ENCODE data around the gene NFATC3.
A peak's percentile ranks its signal among the peaks of the same experiment; 100 is the strongest.

NFATC3 gene

DNA sequence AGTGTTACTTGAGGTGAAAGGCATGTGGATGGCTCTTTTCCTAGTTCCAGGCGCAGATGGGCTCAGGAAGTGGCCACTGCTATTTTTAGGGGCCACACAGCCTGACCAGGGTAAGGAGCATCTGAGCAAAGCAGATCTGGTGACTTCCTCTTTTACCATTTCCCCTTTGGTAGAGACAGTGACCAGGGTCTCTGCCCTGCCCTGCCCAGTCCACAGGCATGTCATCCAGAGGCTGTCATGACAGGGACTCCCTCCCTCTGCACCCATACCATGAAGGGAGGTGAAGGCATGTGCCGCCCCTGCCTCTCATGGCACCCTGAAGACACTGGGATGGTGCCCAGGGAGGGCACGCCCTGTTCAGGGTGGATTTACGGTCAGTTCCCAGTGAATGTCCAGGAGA is 162.2 kb downstream of the NFATC3 start:
- DNase-seq (ENCODE audit: low spot score) = no peak

DNA sequence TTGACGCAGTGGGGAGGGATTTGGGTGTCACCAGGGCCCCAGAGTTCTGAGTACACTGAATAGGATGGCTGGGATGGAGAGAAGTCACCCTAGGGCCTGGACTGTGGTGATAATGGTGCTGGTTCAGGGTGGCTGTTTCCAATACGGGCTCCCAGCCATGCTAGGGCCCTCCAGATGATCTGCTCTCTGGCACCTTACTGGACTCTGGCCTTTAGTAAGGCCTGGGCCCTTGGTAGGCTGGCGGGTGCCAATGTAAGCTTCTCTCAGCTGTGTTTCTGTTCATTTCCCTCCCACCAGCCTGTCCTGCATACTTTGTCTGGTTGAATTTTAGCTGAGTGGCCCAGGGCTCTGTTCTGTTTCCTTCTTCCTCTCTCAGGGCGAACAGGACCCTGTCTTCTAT is 162.8 kb downstream of the NFATC3 start:
- DNase-seq (ENCODE audit: low spot score) = no peak

DNA sequence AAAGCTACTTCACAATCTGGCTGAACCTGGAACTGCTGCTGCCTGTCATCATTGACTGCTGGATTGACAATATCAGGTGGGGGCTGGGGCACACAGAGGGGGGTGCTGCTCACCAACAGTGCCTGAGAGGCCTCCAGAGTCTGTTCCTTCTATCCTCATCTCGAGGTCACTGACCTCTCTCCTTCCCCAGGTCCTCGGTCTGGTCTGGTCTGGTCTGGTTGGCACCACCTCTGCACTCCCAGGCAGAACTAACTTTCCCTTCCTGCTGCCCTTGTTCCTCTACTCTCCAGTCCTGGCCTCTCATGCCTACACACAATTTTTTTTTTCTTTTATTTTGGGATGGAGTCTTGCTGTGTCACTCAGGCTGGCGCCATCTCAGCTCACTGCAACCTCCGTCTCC is 164.2 kb downstream of the NFATC3 start:
- no peak for DNase-seq (ENCODE audit: low spot score)

DNA sequence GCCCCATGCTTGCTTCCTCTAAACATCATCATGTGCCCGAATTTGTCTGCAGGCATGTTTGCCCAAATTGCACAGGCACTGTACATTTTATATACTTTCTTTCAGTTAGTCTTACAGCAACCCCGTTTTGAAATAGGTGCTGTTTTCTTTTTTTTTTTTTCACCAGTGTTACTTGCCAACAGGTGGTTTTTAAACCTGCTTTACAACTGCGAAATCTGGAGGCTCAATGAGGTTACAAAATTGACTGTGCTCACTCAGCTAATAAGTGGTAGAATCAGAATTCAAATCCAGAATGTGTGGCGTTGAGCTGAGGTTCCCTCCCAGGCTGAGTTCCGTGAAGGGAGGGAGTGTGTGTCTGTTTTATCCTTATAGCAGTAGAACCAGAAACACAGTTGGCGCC is 165.8 kb downstream of the NFATC3 start:
- no peak for DNase-seq (ENCODE audit: low spot score)

DNA sequence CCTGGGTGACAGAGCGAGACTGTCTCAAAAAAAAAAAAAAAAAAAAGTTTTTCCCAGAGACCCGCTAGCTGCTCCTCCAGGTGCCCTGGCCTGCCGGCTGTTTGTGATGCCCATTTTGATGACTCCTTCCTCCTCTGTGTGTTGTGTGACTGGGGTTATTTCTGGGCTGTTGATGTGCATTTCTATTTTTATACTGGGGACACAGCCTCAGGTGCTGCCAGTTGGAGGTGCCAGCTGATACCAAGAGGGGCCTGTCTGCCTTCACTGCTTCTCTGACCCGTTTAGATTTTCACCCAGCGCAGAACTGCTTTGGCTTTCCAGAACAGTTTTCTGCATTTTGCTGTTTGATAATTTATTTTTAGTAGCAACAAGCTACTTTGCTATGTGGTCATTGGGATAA is 166.7 kb downstream of the NFATC3 start:
- no peak for DNase-seq (ENCODE audit: low spot score)

DNA sequence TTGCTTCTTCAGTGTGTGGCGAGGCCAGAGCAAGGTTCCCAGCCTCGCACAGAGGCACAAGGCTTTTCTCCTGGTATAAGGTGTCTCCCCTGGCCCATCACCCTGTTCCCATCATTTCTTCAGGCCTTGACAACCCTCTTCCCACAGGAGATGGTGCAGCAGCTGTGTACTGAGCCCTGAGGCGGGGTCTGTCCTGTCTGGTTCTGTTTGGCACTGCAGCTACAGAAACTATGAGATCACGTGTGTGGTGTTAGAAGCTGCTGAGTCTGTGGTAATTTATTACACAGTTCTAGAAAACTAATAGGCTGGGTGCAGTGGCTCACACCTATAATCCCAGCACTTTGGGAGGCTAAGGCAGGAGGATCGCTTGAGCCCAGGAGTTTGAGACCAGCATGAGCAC is 167.2 kb downstream of the NFATC3 start:
- no peak for DNase-seq (ENCODE audit: low spot score)

DNA sequence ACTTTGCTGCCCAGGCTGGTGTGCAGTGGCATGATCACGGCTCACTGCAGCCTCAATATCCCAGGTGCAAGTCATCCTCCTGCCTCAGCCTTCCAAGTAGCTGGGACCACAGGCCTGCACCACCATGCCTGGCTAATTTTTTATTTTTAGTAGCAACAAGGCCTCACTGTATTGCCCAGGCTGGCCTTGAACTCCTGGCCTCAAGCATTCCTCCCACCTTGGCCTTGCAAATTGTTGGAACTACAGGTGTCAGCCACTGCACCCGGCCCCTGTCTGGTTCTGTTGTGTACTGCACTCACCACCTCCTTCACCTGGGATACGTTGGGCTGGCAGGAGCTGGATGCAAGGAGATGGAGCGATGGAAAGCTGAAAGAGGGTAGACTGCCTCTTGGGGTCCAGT is 168.6 kb downstream of the NFATC3 start:
- DNase-seq (ENCODE audit: low spot score) = no peak

DNA sequence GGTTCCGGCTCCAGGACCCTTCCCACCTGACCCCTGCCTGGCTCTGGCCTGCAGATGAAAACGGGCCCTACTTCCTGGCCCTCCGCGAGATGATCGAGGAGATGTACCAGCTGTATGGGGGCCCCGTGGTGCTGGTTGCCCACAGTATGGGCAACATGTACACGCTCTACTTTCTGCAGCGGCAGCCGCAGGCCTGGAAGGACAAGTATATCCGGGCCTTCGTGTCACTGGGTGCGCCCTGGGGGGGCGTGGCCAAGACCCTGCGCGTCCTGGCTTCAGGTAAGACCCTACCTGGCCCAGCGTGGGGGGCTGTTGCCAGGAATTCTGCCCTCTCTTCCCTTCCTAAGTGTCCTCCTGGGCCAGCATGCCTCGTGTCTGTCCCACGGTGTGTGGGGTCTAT is 170.5 kb downstream of the NFATC3 start:
- DNase-seq (ENCODE audit: low spot score) = no peak

DNA sequence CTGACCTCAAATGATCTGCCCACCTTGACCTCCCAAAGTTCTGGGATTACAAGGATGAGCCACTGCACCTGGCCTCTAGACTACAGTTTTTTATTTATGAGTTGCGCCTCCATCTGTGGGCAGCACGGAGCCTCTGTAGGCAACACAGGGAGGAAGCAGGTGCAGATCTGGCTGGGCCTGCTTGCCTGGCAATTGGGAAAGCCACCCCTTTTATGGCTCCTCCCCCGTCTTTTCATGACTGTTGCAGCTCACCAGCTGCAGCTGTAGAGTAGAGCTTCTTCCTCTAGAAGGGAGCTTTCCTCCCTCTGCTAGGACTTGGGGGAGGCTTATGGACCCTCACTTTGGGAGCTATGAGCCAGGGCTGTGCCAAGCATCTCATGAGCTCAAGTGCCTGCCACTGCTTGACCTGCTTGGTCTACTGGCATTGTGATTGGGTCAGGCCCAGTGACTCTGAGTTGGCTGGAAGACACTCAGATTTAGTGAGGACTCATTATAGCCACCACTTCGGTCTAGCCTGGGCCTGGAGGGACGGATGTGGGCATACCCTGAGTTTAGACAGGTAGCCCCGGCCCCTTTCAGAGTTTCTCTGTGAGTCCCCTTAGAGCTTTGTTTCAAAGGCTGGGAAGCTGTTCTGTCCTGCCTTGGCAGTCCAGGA is 172.2 kb downstream of the NFATC3 start:
- no peak for DNase-seq (ENCODE audit: low spot score)

DNA sequence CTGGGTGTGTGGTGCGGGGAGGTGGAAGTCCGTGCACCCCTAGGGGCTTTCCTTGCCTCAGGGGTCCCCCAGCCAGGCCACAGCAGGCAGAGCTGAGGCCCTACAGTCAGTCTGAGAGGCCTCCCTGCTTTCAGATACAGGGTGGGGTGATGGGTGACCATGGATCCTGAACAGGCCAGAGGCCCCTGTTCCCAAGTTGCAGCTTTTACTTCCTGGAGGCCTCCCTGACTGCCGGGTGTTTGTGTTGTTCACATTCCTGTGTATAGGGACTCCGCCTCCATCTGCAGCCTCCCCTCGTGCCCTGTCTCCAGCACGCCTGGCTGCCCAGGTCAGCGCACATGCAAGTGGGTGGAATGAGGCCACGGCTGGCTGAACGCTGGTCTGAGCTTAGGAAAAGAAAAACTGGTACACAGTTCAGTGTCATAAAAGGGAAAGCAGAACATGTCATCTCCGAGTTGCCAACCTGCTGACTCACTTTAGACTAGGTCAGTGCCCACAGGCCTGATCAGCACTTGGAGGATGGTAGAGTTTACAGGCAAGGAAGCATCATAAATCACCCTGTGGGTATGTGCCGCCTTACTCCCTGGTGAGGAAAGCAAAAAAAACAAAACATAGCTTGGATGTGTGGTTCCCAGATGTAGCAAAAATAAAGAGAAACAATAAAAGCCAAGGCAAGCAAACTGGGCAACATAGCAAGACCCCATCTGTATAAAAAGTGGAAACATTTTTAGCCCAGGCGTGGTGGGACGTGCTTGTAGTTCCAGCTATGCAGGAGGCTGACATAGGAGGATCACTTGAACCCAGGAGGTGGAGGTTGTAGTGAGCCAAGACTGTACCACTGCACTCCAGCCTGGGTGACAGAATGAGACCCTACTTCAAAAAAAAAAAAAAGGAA is 173.0 kb downstream of the NFATC3 start:
- DNase-seq (ENCODE audit: low spot score) = no peak

DNA sequence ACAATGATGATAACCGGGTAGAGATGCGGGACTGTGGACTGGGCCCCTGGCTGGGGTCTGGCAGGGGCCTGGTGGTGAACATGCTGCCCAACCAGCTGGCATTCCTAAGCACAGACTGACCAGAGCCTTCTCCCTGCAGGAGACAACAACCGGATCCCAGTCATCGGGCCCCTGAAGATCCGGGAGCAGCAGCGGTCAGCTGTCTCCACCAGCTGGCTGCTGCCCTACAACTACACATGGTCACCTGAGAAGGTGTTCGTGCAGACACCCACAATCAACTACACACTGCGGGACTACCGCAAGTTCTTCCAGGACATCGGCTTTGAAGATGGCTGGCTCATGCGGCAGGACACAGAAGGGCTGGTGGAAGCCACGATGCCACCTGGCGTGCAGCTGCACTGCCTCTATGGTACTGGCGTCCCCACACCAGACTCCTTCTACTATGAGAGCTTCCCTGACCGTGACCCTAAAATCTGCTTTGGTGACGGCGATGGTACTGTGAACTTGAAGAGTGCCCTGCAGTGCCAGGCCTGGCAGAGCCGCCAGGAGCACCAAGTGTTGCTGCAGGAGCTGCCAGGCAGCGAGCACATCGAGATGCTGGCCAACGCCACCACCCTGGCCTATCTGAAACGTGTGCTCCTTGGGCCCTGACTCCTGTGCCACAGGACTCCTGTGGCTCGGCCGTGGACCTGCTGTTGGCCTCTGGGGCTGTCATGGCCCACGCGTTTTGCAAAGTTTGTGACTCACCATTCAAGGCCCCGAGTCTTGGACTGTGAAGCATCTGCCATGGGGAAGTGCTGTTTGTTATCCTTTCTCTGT is 174.0 kb downstream of the NFATC3 start:
- DNase-seq (ENCODE audit: low spot score) = no peak

DNA sequence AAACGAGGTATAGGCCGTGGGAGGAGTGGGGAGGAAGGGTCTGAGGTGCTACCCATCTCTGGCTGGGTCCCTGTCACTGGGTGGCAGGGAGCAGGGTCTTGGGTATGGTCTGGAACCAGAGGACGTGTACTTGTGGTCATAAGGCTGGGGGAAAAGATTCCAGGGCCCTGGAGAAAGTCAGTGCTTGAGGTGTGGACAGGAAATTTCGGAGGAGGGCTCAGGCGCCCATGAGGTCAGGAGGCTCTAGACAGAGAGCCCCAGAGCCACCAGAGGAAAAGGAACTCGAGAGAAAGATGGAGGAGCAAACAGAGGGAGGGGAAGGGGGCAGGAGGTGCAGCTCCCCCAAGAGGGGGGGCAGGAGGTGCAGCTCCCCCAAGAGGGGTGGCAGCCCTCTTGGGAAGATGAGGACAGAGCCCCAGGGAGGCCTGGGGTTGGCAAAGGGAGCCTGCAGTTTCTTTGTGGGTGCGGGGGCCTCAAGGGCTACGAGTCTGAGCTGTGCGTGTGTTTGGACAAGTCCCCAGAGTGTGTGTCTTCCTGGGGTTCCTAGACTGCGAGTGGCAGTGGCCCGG is 178.5 kb downstream of the NFATC3 start:
- DNase-seq (ENCODE audit: low spot score) = no peak

DNA sequence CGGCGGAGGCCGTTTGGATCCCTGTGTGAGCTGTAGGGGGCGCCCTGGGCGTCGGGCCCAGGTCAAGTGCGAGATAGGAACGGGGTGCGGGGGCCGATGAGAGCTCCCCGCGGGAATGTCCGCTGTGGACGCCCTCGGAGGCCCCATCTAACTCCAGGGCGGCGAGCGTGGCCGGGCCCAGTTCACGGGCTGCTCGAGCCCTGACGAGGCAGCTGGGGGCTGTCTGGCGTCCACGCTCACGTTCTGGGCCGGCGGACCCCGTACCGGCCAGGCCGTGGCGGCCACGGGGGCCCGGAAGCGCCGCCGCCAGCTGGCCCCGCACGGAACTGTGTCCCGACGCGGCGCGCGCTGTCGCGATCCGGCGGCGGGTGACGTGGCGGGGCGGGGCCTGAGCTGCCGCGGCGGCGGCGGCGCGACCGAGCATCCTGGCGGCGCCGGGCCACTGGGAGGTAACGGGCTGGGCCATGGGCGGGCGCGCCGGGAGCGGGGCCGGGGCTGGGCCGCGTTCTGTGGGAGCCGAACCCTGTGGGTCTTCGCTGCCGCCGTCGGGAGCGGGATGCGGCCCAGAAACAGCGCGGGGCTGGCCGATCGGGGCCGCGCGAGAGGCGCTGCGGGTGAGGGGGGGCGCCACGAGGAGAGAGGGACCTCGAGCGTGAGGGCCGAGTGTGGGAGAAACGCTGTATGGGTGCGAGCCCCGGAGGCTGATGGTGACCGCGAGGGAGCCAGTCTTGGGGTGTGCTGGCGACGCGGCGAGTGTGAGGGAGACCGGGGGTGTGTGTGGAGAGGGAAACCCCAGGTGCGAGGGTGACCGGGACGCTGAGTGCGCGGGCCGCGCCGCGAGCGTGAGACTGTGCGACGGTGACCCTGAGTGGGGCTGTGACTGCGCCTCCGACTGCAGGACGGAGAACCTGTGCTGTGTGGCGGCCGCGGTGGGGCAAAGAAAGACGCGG is 179.2 kb downstream of the NFATC3 start, which contains the start of gene SLC7A6:
SLC7A6 (plus strand) TSS at position 399 of the 950 bp plus-strand sequence. CDS start 10,201 bp downstream, outside the sequence.
- peak; percentile 82 for DNase-seq (ENCODE audit: low spot score)

DNA sequence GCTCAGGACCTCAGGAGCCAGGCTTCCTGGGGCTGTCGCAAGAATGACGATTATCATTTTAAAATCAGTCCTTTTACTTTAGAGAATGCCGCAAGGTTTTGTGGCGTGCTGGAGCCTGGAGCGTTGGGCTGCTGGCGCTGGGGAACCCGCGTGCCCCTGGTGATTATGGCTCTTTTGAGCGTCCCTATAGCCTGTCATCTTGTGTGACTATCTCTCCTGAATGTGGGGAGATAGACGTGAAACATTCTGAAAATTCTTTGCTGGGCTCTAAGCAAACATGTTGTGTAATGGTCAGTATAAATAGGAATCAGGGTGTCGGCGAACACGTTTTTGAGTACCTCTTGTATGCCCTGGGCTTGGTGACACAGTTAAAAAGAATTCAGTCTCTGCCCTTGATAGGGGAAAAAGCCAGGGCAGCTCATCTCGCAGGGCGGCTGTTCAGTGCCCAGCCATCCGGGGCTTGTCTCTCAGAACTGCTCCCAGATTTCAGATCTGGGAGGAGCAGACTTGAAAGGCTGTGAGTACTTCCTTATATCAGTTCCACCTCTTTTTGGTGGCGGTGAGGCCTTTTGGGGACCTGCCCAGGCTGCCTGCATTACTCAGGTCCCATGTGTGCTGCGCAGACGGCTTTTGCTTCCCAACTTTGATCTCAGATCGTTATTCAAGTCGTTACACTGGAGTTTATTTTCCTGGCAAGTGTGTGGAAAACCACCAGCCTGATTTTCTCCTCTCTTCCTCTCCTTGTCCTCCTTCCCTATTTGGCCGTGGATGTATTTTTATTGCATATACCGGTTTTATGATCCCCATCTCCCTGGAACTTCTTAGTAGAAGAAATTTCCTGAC is 180.1 kb downstream of the NFATC3 start:
- no peak for DNase-seq (ENCODE audit: low spot score)

DNA sequence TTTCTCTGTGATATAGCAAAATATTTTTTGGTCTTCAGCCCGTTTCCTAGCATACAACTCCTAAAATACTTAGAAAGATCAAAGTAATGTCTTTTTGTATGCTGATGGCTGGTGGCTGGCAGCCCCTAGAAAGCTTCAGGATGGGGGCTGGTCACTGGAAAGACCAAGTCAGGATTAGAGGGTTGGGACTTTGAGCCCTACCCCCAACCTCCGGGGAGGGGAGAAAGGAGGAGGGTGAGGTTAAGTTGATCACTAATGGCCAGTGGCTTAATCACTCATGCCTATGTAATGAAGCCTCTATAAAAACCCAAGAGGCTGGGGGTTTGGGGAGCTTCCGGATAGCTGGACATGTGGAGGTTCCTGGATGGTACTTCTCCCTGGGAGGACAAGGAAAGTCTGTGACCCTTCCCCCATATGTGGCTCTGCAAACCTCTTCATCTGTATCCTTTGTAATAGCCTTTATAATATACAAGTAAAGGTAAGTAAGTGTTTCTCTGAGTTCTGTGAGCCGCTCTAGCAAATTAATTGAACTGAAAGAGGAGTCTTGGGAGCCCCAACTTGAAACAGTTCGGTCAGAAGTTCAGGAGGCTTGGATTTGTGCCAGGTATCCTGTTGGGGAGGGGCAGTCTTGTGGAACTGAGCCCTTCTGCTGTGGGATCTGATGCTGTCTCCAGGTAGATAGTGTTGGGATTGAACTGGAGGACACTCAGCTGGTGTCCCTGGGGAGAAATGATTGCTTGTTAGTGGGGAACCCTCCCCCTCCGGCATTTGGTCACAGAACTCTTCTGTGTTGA is 182.6 kb downstream of the NFATC3 start:
- no peak for DNase-seq (ENCODE audit: low spot score)

DNA sequence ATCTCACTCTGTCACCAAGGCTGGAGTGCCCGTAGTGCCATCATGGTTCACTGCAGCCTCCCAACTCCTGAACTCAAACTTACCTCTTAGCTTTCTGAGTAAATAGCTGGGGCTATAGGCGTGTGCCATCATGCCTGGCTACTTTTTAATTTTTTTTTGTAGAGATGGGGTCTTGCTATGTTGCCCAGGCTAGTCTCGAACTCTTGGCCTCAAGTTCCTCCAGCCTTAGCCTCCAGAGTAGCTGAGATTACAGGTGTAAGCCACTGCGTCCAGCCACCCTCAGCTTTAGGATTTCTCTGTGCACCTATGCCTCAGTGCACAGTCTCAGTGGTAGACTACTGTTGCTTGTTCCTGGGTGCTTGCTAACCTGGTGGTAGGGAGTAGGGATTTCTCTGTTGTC is 184.6 kb downstream of the NFATC3 start:
- DNase-seq (ENCODE audit: low spot score) = no peak

DNA sequence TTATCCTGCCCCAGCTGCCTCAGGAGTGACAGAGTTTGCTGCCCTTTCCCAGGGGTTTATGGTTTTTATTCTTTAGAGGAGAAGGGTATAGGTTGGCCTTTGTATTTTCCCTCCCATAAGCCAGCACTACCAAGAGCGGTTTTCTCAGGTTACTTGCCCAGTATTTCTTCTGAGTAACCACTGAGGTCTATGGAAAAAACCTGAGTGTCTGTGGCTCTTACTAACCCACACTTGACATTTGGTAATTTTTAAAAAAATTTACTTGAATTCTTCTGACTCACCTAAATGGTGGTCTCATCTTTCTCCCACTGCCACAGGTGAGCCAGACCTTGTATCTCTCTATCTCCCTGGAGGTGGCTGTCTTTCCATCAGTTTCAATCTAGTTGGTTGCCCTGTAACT is 185.2 kb downstream of the NFATC3 start:
- no peak for DNase-seq (ENCODE audit: low spot score)

DNA sequence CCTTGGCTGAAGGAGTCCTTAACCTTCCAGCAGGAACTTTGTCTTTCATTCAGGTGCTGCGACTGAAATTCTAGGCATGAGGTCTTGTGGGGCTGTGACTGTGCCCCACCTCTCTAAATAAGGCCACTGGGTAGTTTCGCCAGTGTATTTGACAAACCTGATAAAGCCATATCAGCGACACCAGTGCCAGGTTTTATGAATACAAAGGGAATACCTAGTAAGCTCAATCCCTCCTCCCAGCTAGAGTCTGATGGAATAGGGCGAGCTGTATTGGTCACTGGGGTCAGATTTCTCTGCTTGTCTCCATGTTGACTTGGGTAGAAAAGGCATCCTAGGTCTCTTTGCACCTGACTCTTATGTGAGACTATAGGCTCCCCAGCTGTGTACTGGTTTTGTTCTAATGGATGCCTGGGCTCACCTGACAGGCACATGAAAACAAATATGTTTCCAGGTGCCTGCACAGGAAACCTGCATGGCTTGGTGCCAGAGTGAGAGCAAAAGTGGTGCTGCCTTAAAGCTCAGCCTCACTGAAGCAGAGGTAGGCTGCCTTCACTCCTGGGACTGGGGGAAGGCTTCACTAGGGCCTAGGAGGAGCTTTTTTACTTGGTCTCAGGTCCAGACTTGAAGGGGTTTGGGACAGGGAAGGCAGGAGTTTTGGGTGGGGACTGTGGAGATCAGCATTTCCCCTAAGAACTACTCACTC is 187.5 kb downstream of the NFATC3 start:
- DNase-seq (ENCODE audit: low spot score) = no peak

DNA sequence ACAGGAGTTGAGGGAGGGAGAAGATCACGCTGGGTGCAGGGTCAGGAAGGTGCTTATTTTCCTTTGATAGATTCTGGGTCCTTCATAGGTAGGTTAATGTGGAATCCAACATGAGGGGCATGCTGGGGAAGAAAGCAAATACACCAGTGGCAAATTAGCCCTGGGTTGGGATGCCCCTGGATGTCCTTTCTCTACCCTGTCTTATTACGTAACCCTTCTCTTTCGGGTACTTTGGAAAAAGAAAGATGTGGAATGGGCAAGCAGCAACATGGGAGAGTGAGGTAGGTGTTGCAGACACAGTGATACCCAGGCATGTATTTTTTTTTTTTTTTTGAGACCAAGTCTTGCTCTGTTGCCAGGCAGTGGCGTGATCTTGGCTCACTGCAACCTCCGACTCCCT is 188.3 kb downstream of the NFATC3 start:
- DNase-seq (ENCODE audit: low spot score) = no peak

Data from left forelimb (tissue), 1 donor.